HCT116 (cell line): ENCODE measurements around the gene BTBD6. TPM values are rescaled to one million over a fixed set of nuclear protein-coding genes. Genes with fewer than 3 reads are reported as not detected.

Experiments
- ATAC-seq: fragments of 200-7000 bp; cut with Tn5 transposase; 2 replicates; pipeline ENCODE4 v1.9.1; 2020; ENCODE audit warnings: mild to moderate bottlenecking, moderate library complexity
- BruUV-seq: library from RNA; stranded (reverse); fragments of 400-500 nt; replicated peaks from 2 replicates; lab custom pipeline; 2021; lab: Mats Ljungman, UMichigan
- CTCF ChIA-PET: fragments of 300-600 bp; sonication (Branson Sonifier 250); formaldehyde crosslinking; loops from one replicate; lab custom pipeline; 2021; ENCODE audit warnings: antibody characterized with exemption; lab: Charles Lee
- POLR2A ChIA-PET: fragments of 300-600, 350-600 bp; sonication (Branson Sonifier 250); formaldehyde crosslinking; loops from one replicate; lab custom pipeline; 2021; ENCODE audit warnings: antibody characterized with exemption; lab: Charles Lee
- RAD21 ChIA-PET, 2 experiments: fragments of 300-600 bp; sonication (Branson Sonifier 250); formaldehyde crosslinking; loops; one replicate each; lab custom pipeline; 2023; ENCODE audit warnings: low total read pairs in 2 of 2; ENCODE audit not compliant: uncharacterized antibody in 2 of 2, unreplicated experiment in 2 of 2, low non-redundant PET in 1 of 2; lab: Charles Lee
- DNase-seq: peaks from one replicate; pipeline ENCODE4 v3.0.0-alpha.2; 2010; ENCODE audit warnings: low read depth, low spot score
- H2AFZ ChIP-seq: fragments of 200-600 bp; shearing (Covaris generic), sonication (generic); 2 replicates; pipeline ENCODE4 v1.6.1; 2017; ENCODE audit warnings: low read depth, mixed run types, mixed read lengths, antibody characterized with exemption, low read length; ENCODE audit not compliant: poor library complexity, severe bottlenecking
- H3K27ac ChIP-seq: 2 replicates; pipeline ENCODE4 v1.5.1; 2012; ENCODE audit warnings: low read depth, low read length
- H3K27me3 ChIP-seq: fragments of 200-600 bp; sonication (generic); 2 replicates; pipeline ENCODE4 v1.6.1; 2016; ENCODE audit warnings: mixed run types, low read length, mixed read lengths; ENCODE audit not compliant: insufficient read depth
- H3K36me3 ChIP-seq, 2 experiments: fragments of 200-500 bp in 1 of 2; fragments of 200-600 bp in 1 of 2; sonication (Bioruptor generic) in 1 of 2; sonication (generic) in 1 of 2; 2 replicates each; pipeline versions ENCODE4 v1.5.1 to v1.6.1; 2014 to 2016; ENCODE audit warnings: low read length in 2 of 2, inconsistent platforms in 1 of 2, mixed read lengths in 1 of 2, mixed run types in 1 of 2; ENCODE audit not compliant: insufficient read depth in 2 of 2, control insufficient read depth in 1 of 2
- H3K4me1 ChIP-seq, 2 experiments: fragments of 200-600 bp in 1 of 2; sonication (generic) in 1 of 2; 2 replicates each; pipeline versions ENCODE4 v1.5.1 to v1.6.1; 2012 to 2017; ENCODE audit warnings: low read length in 2 of 2, inconsistent platforms in 1 of 2, mild to moderate bottlenecking in 1 of 2, mixed read lengths in 1 of 2, mixed run types in 1 of 2, moderate library complexity in 1 of 2; ENCODE audit not compliant: insufficient read depth in 2 of 2, control insufficient read depth in 1 of 2
- H3K4me2 ChIP-seq: fragments of 200-600 bp; sonication (generic); 2 replicates; pipeline ENCODE4 v1.6.1; 2017; ENCODE audit warnings: mixed run types, low read length, mixed read lengths
- H3K4me3 ChIP-seq, 2 experiments: fragments of 200-600 bp in 1 of 2; sonication (generic) in 1 of 2; replicated peaks in 1 of 2; 2 replicates each; pipeline ENCODE4 v1.5.1; 2011 to 2016; ENCODE audit warnings: low read length in 2 of 2, control low read depth in 1 of 2, low read depth in 1 of 2, mild to moderate bottlenecking in 1 of 2, mixed read lengths in 1 of 2, mixed run types in 1 of 2
- H3K79me2 ChIP-seq: fragments of 200-600 bp; sonication (generic); 2 replicates; pipeline ENCODE4 v1.6.1; 2017; ENCODE audit warnings: mild to moderate bottlenecking, mixed run types, low read length, moderate library complexity, mixed read lengths; ENCODE audit not compliant: insufficient read depth
- H3K9ac ChIP-seq: fragments of 200-600 bp; sonication (generic); 2 replicates; pipeline ENCODE4 v1.6.1; 2016; ENCODE audit warnings: low read length, mixed read lengths
- H3K9me2 ChIP-seq: fragments of 200-600 bp; sonication (generic), shearing (Covaris generic); 2 replicates; pipeline ENCODE4 v1.6.1; 2017; ENCODE audit warnings: mixed run types, mild to moderate bottlenecking, moderate library complexity; ENCODE audit not compliant: insufficient read depth
- H3K9me3 ChIP-seq, 2 experiments: fragments of 200-500 bp in 1 of 2; fragments of 200-600 bp in 1 of 2; sonication (Bioruptor generic) in 1 of 2; sonication (generic) in 1 of 2; 2 replicates each; pipeline ENCODE4 v1.6.1; 2014 to 2017; ENCODE audit warnings: low read length in 2 of 2, mixed read lengths in 2 of 2, inconsistent platforms in 1 of 2, low read depth in 1 of 2, mild to moderate bottlenecking in 1 of 2, mixed run types in 1 of 2, moderate library complexity in 1 of 2; ENCODE audit not compliant: control insufficient read depth in 1 of 2, insufficient read depth in 1 of 2
- H4K20me1 ChIP-seq: fragments of 200-600 bp; sonication (generic), shearing (Covaris generic); 2 replicates; pipeline ENCODE4 v1.6.1; 2017; ENCODE audit warnings: mixed run types, mild to moderate bottlenecking, moderate library complexity; ENCODE audit not compliant: insufficient read depth
- ATF3 ChIP-seq: IDR thresholded peaks from 2 replicates; pipeline ENCODE4 v1.6.1; 2012
- CBX3 ChIP-seq: IDR thresholded peaks from 2 replicates; pipeline ENCODE4 v1.6.1; 2012; ENCODE audit warnings: low read depth
- CTCF ChIP-seq, 3 experiments: fragments of 200-600 bp in 1 of 3; sonication (generic) in 1 of 3; IDR thresholded peaks in 2 of 3; conservative IDR thresholded peaks in 1 of 3; 2 replicates each; pipeline ENCODE4 v1.5.1; 2012 to 2017; ENCODE audit warnings: low read depth in 2 of 3, low read length in 2 of 3, antibody characterized with exemption in 1 of 3, borderline replicate concordance in 1 of 3, control low read depth in 1 of 3, mild to moderate bottlenecking in 1 of 3, mixed read lengths in 1 of 3, mixed run types in 1 of 3, moderate library complexity in 1 of 3; ENCODE audit not compliant: insufficient read depth in 1 of 3
- EGR1 ChIP-seq: IDR thresholded peaks from 2 replicates; pipeline ENCODE4 v1.6.1; 2012; ENCODE audit warnings: low read depth
- ELF1 ChIP-seq: IDR thresholded peaks from 2 replicates; pipeline ENCODE4 v1.6.1; 2012; ENCODE audit warnings: low read depth, borderline replicate concordance
- EZH2 ChIP-seq: fragments of 200-600 bp; sonication (generic); IDR thresholded peaks from 2 replicates; pipeline ENCODE4 v1.6.1; 2017; ENCODE audit warnings: antibody characterized with exemption, mixed run types
- EZH2phosphoT487 ChIP-seq: fragments of 200-600 bp; IDR thresholded peaks from 2 replicates; pipeline ENCODE4 v1.6.1; 2018; ENCODE audit warnings: antibody characterized with exemption, borderline replicate concordance
- FOSL1 ChIP-seq: IDR thresholded peaks from 2 replicates; pipeline ENCODE4 v1.6.1; 2012; ENCODE audit warnings: low read depth
- JUND ChIP-seq: IDR thresholded peaks from 2 replicates; pipeline ENCODE4 v1.6.1; 2012
- POLR2A ChIP-seq: IDR thresholded peaks from 2 replicates; pipeline ENCODE4 v1.7.0; 2011; ENCODE audit warnings: borderline replicate concordance; ENCODE audit not compliant: insufficient read depth, insufficient read length; ENCODE audit errors: extremely low read depth
- RAD21 ChIP-seq: IDR thresholded peaks from 2 replicates; pipeline ENCODE4 v1.6.1; 2012; ENCODE audit warnings: low read depth, mild to moderate bottlenecking
- REST ChIP-seq: IDR thresholded peaks from 2 replicates; pipeline ENCODE4 v1.6.1; 2012; ENCODE audit warnings: low read depth
- SP1 ChIP-seq: IDR thresholded peaks from 2 replicates; pipeline ENCODE4 v1.6.1; 2012; ENCODE audit warnings: low read depth
- SRF ChIP-seq: IDR thresholded peaks from 2 replicates; pipeline ENCODE4 v1.6.1; 2012; ENCODE audit warnings: low read depth
- TCF7L2 ChIP-seq: IDR thresholded peaks from 2 replicates; pipeline ENCODE4 v1.7.0; 2011; ENCODE audit warnings: borderline replicate concordance, inconsistent platforms; ENCODE audit not compliant: insufficient read depth, insufficient read length; ENCODE audit errors: extremely low read depth
- YY1 ChIP-seq: IDR thresholded peaks from 2 replicates; pipeline ENCODE4 v1.6.1; 2011; ENCODE audit warnings: low read length, low read depth, moderate library complexity, mild to moderate bottlenecking; ENCODE audit not compliant: insufficient replicate concordance; ENCODE audit errors: extremely low read depth
- ZBTB33 ChIP-seq: IDR thresholded peaks from 2 replicates; pipeline ENCODE4 v1.6.1; 2011; ENCODE audit warnings: mild to moderate bottlenecking, low read length, moderate library complexity; ENCODE audit not compliant: insufficient replicate concordance; ENCODE audit errors: extremely low read depth
- ZFX ChIP-seq: fragments of 450-650 bp; IDR thresholded peaks from 2 replicates; pipeline ENCODE4 v1.6.1; 2017
- ZNF274 ChIP-seq: fragments of 200-500 bp; sonication (Bioruptor generic); IDR thresholded peaks from 2 replicates; pipeline ENCODE4 v1.6.1; 2014; ENCODE audit warnings: mild to moderate bottlenecking, low read depth, low read length, inconsistent platforms
- intact Hi-C: fragments of 100-400 bp; cut with micrococcal nuclease; formaldehyde crosslinking; loops from 2 replicates; pipeline ENCODE4 v1.10.0; 2022
- total RNA-seq: library from RNA; stranded (reverse); gene quantifications from one replicate; pipeline ENCODE4 v1.2.1, GENCODE V29; 2021; ENCODE audit not compliant: unreplicated experiment

BTBD6 gene
- total RNA-seq, 1 experiment from 2014 or later, result 35.9 TPM

GRCh38 chr14:105200641-105201040 is 47.7 kb upstream of the BTBD6 start:
- H3K79me2 ChIP-seq, result no peaks in the 10 kb centered on the region
- ATAC-seq (no peak), DNase-seq (no peak)
- no peaks in the 10 kb centered on the region for H3K36me3 ChIP-seq
- no peak overlapping the region for H3K4me2 ChIP-seq
- ChIA-PET CTCF (interaction anchor here (1.4 kb wide), 1 partner anchor 100 kb away, joined by 3 read pairs; the partner anchor contains the start of gene BRF1), RAD21 (no interaction called here), POLR2A (no interaction called here)
- BruUV-seq, result no TSS peak
- no peak overlapping the region for H2AFZ ChIP-seq
- H3K4me3 ChIP-seq, result no peak overlapping the region
- H3K9me2 ChIP-seq, result no peaks in the 10 kb centered on the region
- H3K9ac ChIP-seq, result no peak overlapping the region
- peaks cover 22 to 34% of the 10 kb centered on the region in 2 experiments; a peak in 3 of 4 replicates for H3K4me1 ChIP-seq
- TF ChIP-seq FOSL1, result no peak
- TF ChIP-seq ATF3, result no peak
- TF ChIP-seq SP1, result no peak
- TF ChIP-seq ZBTB33, result no peak
- TF ChIP-seq ZNF274, result no peak
- TF ChIP-seq CBX3, result no peak
- no peak for TF ChIP-seq JUND
- no peak for TF ChIP-seq EGR1
- no peak for TF ChIP-seq RAD21
- TF ChIP-seq SRF, result no peak
- TF ChIP-seq POLR2A, result no peak
- TF ChIP-seq TCF7L2, result no peak
- no peak for TF ChIP-seq REST
- no peak for TF ChIP-seq ZFX
- no peak for TF ChIP-seq EZH2
- TF ChIP-seq CTCF (IDR thresholded peaks at IDR 0.05 in 2 of 3, conservative IDR thresholded peaks at IDR 0.05 in 1 of 3; ENCODE audit: borderline replicate concordance in 1 of 3, insufficient read depth in 1 of 3, low read depth in 2 of 3, low read length in 2 of 3), result no peak
- TF ChIP-seq YY1, result no peak
- no peak for TF ChIP-seq ELF1
- no peak for TF ChIP-seq EZH2phosphoT487
- H4K20me1 ChIP-seq, result no peaks in the 10 kb centered on the region
- intact Hi-C loops, result no loop called here
- H3K9me3 ChIP-seq, result no peaks in the 10 kb centered on the region
- no peaks in the 10 kb centered on the region for H3K27me3 ChIP-seq
- H3K27ac ChIP-seq, result no peak overlapping the region; the same call in 1 of the 2 replicates
